Inflammatory macrophage (primary cell): Measurements from ENCODE around the gene ILDR1.

ENCODE experiments used
- DNase-seq, 2 donors: peaks; one replicate each; pipeline ENCODE4 v3.0.0-alpha.2; 2020 to 2022

The ILDR1 gene

GRCh38 chr3:121992601-121993560, 29.2 kb downstream of the ILDR1 start:
- DNase-seq: no peak

GRCh38 chr3:121989943-121990342, 32.1 kb downstream of the ILDR1 start:
- DNase-seq: peak; percentile 62 to 77

GRCh38 chr3:121988146-121988545, 33.9 kb downstream of the ILDR1 start:
- no peak for DNase-seq

GRCh38 chr3:121985846-121986245, 36.2 kb downstream of the ILDR1 start:
- no peak for DNase-seq

GRCh38 chr3:121981473-121981872, 40.6 kb downstream of the ILDR1 start:
- DNase-seq: no peak

GRCh38 chr3:121980450-121980796, 41.6 kb downstream of the ILDR1 start:
- no peak for DNase-seq

- no peak for DNase-seq
Observed at GRCh38 chr3:121979734-121980449, 42.2 kb downstream of the ILDR1 start.

- DNase-seq: no peak
Observed at GRCh38 chr3:121979246-121979645, 42.8 kb downstream of the ILDR1 start.

GRCh38 chr3:121976727-121977126, 45.3 kb downstream of the ILDR1 start:
- no peak for DNase-seq

GRCh38 chr3:121975702-121976302, 46.2 kb downstream of the ILDR1 start:
- DNase-seq: peak in 1 of 2 donors; percentile 25

GRCh38 chr3:121974601-121975111, 47.4 kb downstream of the ILDR1 start:
- DNase-seq: no peak

- DNase-seq: no peak
Observed at GRCh38 chr3:121970047-121970446, 52.0 kb downstream of the ILDR1 start.

GRCh38 chr3:121969631-121970030, 52.4 kb downstream of the ILDR1 start:
- no peak for DNase-seq

GRCh38 chr3:121963608-121964007, 58.4 kb downstream of the ILDR1 start:
- DNase-seq: no peak

- DNase-seq: no peak
Observed at GRCh38 chr3:121962443-121962842, 59.6 kb downstream of the ILDR1 start.

- no peak for DNase-seq
Observed at GRCh38 chr3:121961283-121961682, 60.8 kb downstream of the ILDR1 start.

- peak; percentile 85 to 92 for DNase-seq
Observed at GRCh38 chr3:121958801-121959200, 63.2 kb downstream of the ILDR1 start.

- DNase-seq: peak; percentile 91 to 92
Observed at GRCh38 chr3:121957674-121958415, 64.2 kb downstream of the ILDR1 start.

GRCh38 chr3:121956363-121956762, 65.7 kb downstream of the ILDR1 start:
- DNase-seq: no peak

GRCh38 chr3:121951291-121951919, 70.6 kb downstream of the ILDR1 start:
- DNase-seq: no peak

- no peak for DNase-seq
Observed at GRCh38 chr3:121948641-121949040, 73.4 kb downstream of the ILDR1 start.

- DNase-seq: no peak
Observed at GRCh38 chr3:121943431-121943830, 78.6 kb downstream of the ILDR1 start.
